ENCODE measurements around the gene OSCAR. TPM values are rescaled to one million over a fixed set of nuclear protein-coding genes. Genes with fewer than 3 reads are reported as not detected.
"Not testable (repeated sequence)": the region's sequence is repeated elsewhere in the genome, so short reads cannot be mapped to it uniquely, and the experiment has no call there.

Gene OSCAR
- total RNA-seq, 1 experiment from 2014 or later, result 0.06 TPM

DNA sequence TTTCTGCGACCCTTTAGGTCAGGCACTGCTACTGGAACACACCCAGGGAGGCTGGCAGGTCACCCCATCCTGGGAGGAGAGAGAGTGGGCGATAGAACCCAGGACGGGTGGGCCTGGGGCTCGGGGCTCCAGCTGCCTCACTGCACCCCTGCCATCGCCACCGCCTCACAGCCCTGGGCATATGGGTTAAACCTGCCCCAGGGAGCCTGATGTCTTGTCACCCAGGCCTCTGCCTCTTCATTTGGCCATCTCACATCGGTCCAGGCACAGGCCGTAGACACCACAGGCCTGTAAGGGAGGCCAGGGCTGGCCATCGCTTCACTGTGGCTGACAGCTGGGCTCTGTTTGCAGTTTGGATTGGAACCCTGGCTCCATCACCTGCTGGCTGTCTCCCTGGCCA is 25.1 kb upstream of the OSCAR start:
- no peak for DNase-seq (ENCODE audit: low spot score)

DNA sequence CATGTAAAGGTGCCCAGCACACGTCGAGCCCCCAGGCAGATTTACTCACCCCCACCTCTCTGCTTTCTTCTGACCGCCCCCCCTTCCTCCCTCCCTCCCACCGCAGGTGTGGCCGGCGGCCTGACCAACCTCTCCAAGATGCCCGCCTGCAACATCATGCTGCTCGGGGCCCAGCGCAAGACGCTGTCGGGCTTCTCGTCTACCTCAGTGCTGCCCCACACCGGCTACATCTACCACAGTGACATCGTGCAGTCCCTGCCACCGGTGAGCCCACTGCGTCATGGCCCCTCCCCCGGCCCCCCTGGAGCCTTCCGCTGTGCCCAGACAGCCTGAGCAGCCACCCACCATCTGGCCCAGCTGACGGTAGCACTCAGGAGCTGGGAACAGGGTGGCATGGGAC is 23.8 kb upstream of the OSCAR start:
- DNase-seq (ENCODE audit: low spot score), result no peak

DNA sequence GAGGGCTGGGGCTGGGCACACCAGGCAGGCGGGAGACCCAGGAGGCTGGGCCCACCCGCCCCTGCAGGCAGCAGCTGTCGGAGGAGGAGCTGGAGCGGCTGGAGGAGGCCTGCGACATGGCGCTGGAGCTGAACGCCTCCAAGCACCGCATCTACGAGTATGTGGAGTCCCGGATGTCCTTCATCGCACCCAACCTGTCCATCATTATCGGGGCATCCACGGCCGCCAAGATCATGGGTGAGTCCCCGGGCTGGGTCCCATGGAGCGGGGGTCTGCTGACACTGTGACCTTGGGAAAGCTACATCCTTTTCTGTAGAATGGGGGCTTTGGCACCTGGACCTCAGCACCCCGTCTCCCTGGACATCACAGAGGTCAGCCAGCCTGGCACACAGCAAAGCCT is 23.1 kb upstream of the OSCAR start:
- DNase-seq (ENCODE audit: low spot score), result no peak

DNA sequence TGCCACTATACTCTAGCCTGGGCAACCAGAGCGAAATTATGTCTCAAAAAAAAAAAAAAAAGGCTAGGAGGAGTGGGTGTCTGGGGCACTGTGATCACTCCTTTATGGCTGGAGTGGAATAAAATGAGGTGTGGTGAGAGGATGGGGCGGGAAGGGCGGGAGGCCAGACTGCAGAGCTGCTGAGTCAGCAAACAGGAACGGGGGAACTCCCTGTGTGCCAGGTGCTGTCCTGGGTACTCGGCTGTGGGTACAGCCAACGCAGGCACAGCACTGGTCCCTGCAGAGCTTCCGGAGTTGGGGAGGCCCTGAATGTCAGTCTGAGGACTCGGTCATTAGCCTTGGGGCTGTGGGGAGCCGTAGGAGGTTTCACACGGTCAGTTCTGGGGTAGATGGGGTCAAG is 20.7 kb upstream of the OSCAR start:
- DNase-seq (ENCODE audit: low spot score), result no peak

DNA sequence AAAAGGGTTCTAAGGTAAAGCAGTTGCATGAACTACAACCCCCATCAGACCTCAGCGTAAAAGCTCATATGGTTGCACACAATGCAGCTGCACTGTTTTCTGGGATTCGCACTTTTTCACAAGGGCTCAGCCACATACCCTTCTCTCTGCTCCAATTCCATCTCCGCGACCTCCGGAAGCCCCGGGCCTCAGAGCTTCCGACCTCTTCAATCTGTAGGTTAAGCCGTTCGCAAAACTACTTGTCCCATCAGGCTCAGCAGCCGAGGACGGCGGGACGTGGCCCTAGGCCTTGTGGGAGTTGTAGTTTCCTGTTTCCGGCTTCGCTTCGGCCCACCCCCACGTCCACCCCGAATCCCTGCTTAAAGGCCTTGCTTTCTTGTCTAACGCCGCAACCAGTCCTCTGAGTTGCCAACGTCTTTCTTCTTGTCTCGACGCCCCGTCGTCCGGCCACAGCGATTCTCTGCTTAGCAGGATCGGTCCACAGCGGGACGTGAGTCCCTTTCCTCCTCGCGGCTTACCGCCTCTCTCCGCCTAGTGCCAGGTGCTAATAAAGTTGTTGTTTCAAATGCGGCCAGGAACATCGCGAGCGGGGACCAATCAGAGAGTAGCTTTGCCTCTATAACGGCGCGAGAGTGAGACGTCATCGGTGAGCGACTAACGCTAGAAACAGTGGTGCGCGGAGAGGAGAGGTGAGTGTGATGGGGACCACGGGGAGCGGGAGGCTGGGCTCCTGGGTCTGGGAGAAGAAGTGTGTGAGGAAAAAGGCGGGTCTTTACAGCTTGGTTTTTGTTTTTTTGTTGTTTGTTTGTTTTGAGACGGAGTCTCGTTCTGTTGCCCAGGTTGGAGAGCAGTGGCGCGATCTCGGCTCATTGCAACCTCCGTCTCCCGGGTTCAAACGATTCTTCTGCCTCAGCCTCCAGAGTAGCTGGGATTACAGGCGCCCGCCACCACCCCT is 14.8 kb upstream of the OSCAR start, which contains the start of the genes PRPF31 and TFPT:
Gene PRPF31 (plus strand): TSS at position 646 of the 955 bp plus-strand sequence. CDS start 2,525 bp downstream, outside the sequence.
Gene TFPT (minus strand): TSS at position 549 of the 955 bp plus-strand sequence. CDS start 388 bp downstream, at position 161.
- peak; percentile 100 for DNase-seq (ENCODE audit: low spot score)

DNA sequence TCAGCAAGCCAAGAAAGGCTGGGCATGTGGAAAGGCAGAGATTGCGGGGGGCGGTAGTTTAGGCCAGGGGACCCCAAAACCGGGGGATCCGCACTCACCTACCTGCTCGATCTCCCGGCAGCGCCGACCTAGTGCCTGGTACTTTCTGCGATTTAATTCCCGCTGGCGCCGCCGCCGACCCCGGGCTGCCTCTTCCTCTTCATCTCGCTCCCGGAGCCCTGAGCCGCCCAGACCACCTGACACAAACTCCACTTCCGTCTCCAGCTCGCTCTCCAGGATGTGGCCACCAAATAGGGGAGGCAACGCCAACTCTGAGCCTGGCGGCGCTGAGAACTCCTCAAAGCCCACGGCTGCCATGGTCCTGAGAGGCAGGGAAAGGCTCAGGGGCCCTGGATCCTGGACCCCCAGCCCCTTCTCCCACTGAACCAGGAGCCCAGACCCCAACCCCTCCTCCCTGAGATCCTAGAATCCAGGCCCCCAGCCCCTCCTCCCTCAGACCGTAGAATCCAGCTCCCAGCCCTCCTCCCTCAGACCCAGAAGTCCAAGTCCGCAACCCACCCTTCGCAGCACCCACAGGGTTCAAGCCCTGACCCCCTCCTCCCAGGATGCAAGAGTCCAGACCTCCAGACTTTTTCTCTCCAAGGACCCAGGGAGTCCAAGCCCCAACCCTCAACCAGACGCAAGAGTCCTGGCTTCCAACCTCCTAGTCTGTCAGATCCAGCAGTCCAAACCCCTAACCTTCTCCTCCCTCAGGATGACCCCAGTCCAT is 13.9 kb upstream of the OSCAR start:
- no peak for DNase-seq (ENCODE audit: low spot score)

DNA sequence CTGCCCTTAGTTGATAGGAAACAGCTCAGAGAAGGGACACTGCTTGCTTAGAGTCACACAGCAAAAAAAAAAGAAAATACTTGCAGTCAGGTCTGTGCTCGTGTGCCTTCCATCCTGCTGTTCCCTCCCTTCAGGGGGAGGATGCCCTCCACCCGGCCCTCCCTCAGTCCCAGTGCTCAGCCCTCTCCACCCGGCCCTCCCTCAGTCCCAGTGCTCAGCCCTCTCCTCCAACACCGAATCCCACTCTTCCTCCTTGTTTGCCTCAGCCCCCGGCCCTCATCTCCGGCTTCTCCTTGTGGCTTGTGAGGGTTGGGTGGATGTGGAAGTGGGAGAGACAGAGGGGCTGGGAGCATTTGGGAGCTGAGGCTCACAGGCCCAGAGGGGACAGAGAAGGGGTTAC is 9.0 kb upstream of the OSCAR start:
- DNase-seq (ENCODE audit: low spot score), result no peak

DNA sequence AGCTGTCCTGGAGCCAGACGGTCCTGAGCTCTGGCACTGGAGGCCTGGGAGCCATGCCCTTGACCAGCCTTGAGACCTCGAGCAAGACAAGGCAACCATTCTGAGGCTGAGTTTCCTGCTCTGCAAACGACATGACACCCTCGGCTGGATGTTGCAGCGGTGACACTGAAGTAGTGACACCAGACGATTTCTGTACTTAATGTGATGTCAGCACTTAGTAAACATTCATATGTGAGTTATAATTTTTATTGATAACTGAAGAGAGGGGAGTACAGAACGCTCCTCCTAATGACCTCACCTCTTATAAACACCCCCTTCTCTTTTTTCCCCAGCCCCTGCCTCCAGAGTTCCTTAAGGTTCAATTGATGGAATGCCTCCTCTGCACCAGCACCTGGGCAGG is 7.9 kb upstream of the OSCAR start:
- no peak for DNase-seq (ENCODE audit: low spot score)

DNA sequence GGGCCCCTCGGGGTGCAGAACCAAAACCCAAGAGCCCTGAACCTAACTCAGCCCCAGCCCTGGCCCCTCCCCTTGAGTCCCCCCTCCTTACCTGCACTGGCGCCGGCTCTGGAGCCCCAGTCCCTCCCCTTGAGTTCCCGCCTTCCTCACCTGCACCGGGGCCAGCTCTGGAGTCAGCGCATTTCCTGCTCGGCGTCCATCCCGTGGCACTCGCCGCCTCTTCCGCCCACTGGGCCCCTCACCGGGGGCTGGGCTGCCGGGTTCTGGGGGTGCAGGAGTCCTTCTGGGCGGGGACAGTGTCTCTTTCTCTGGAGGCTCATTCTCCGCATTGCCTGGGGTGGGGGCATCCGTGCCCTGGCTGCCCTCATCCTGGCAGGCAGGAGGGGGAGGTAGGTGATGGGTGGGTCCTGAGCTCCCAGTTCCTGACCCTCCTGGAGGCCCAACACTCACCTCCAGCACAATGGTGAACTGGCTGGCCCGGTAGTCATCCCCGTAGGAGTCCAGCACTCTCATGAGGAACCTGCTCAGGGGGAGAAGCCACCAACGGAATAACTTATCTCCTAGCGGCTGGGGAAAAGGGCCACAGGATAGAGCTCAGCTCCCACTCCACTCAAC is 7.4 kb upstream of the OSCAR start:
- no peak for DNase-seq (ENCODE audit: low spot score)

DNA sequence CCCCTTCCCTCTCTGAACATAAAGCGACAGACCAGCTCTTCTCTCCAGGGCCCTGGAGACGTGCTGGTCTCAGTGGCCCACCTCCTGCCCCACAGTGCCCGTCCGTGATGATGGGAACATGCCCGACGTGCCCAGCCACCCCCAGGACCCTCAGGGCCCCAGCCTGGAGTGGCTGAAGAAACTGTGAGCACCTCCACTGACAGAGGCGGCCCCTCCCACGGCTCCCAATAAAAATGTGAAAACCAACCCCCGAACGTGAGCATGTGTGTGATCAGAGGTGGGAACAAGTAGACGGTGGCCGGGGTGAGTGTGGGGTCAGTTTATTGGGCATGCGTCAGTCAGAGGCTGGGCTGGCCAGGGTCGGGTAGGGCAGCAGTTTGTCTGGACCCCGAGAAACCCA is 6.1 kb upstream of the OSCAR start:
- no peak for DNase-seq (ENCODE audit: low spot score)

DNA sequence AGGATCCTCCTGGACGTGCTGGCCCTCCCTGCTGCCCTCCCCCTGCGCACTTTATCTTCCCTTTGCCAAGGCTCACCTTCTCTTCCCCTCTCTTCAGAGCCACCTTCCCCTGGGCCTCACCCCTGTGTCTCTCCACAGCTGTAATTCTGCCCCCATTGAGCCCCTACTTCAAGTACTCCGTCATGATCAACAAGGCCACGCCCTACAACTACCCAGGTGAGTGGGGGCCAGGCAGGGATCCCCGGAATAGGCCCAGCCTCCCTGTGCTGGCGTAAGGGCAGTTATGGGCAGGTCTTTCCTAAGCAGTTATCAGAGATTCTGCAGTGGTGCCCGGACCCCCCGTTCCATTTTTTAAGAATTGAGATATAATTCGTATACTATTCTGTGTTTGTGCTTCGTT is 5.2 kb upstream of the OSCAR start:
- DNase-seq (ENCODE audit: low spot score), result no peak

DNA sequence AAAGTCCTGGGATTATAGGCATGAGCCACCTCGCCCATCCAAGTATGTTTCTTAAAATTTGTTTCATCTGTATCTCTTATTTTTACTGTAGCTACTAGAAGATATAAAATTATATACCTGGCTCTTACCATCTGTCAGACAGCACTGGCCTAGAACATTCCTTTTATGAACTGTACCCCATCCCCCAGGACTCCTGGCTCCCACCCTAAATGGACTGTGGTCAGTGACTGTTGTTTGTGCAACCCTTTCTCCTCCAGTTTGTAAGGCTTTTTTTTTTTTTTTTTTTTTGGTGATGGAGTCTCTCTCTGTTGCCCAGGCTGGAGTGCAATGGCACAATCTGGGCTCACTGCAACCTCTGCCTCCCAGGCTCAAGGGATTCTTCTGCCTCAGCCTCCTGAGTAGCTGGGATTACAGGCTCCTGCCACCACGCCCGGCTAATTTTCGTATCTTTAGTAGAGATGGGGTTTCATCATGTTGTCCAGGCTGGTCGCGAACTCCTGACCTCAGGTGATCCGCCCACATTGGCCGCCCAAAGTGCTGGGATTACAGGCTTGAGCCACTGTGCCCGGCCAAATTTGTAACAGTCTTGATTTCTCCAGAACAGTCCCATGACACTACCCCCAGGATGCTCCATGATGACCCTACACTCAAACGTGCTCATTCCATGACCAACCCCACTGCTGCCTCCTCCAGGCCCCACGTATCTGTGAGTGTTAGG is 4.6 kb upstream of the OSCAR start:
- no peak for DNase-seq (ENCODE audit: low spot score)

DNA sequence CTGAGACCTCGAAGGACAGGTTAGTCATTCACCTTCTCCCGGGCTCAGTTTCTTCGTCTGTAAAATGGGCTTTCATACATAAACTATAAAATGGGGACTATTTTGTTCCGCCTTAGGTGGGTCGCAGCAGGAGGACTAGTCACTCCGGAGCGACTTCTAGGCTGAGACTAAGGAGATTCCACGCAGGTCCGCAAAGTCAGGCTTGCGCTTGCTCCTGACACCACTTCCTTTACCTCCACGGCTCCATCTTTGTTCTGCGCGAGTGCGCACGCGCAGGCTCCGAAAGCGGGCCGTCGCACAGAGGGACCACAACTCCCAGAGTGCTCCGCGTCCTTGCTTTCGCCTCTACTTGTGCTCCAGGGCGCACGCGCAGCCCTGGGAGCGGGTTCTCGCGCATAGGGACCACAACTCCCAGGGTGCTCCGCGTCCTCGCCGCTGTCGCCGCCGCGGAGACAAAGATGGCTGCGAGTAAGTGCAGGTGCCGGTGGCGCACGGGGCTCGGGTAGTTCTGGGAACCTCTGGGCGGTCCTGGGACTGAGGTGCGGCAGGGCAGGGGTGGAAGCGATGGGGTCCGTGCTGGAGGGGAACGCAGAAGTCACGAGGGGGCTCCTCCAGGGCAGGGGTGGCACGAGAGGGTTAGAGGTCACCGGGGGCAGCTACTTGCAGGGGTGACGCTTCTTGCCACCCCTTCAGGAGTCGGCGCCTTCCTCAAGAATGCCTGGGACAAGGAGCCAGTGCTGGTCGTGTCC is 2.0 kb upstream of the OSCAR start, which contains the start of gene NDUFA3:
Gene NDUFA3 (plus strand): TSS at position 435 of the 749 bp plus-strand sequence. CDS start 24 bp downstream, at position 459.
- peak; percentile 99 for DNase-seq (ENCODE audit: low spot score)

DNA sequence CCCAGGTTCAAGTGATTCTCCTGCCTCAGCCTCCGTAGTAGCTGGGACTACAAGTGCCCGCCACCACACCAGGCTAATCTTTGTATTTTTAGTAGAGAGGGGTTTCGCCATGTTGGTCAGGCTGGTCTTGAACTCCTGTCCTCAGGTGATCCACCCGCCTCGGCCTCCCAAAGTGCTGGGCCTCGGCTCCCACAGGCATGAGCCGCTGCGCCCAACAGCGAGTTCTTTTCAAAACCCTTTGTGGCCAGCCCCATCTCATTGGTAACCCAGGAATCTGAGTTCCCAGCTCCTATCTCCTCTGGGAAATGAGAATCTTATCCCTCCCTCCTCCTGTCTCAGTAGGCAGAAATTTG is 724 bp downstream of the OSCAR start:
- DNase-seq (ENCODE audit: low spot score), result not testable (repeated sequence)

DNA sequence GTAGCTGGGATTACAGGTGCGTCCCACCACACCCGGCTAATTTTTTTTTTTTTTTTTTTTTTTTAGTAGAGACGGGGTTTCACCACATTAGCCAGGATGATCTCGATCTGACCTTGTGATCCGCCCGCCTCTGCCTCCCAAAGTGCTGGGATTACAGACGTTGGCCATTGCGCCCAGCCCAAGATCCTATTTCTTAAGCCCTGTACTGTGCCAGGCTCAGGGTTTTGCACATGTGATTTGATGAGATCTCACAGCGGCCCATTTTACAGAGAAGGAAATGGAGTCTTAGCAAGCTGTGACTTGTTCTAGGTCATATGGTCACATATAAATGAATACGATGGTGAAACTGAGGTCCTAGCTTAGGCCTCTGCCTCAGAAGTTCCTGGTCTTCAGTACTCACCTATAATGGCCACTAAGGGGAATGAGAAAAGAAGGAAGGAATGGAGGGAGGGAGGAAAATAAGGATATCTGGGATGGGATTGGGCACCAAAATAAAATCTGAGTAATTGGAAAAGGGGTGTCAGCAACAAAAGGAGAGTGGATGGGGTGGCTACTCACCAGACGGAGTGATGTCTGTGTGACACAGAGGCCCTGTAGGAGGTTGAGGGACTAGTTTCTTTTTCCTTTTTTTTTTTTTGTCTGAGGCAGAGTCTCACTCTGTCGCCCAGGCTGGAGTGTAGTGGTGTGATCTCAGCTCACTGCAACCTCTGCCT is 1.3 kb downstream of the OSCAR start:
- no peak for DNase-seq (ENCODE audit: low spot score)

DNA sequence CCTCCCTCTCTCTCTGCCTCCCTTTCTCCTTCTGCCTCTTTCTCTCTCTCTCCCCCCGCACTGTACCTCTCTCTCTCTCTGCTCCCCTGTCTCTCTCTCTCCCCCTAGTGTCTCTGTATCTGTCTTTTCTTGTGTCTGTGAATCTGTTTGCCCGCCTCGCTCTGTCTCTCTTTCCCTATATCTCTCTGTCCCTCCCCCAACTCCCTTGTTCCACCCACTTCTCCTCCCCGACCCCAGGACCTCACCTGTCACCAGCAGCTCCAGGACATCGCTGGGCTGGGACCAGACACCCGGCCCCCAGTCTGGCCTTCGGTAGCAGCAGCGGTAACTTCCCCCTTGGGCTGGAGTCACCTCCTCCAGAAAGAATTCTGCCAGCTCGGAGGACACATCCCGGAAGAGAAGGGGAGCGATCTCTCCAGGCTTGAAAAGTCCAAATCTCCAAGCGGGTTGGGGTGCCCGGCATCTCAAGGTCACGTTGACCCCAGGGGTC is 3.9 kb downstream of the OSCAR start:
- no peak for DNase-seq (ENCODE audit: low spot score)

DNA sequence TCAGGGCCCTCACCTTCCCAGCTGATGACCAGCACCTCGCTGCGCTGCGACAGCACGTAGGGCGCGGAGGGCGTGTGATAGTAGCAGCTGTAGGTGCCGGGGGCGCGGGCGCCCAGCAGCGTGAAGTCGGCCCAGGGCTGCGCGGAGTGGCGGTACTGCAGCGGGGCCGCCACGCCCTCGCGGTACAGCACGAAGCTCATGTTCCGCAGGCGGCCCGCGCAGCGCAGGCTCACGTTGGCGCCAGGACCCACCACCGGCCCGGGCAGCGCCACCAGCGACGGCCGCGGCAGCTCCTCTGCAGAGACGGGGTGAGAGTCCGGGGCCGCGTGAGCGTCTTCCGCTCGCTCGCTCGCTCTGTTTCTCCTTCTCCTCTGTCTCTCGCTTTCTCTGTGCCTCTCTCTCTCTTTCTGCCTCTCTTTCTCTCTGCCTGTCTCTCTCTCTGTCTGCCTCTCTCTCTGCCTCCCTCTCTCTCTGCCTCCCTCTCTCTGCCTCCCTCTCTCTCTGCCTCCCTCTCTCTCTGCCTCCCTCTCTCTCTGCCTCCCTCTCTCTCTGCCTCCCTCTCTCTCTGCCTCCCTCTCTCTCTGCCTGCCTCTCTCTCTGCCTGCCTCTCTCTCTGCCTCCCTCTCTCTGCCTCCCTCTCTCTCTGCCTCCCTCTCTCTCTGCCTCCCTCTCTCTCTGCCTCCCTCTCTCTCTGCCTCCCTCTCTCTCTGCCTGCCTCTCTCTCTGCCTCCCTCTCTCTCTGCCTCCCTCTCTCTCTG is 4.6 kb downstream of the OSCAR start:
- not testable (repeated sequence) for DNase-seq (ENCODE audit: low spot score)

DNA sequence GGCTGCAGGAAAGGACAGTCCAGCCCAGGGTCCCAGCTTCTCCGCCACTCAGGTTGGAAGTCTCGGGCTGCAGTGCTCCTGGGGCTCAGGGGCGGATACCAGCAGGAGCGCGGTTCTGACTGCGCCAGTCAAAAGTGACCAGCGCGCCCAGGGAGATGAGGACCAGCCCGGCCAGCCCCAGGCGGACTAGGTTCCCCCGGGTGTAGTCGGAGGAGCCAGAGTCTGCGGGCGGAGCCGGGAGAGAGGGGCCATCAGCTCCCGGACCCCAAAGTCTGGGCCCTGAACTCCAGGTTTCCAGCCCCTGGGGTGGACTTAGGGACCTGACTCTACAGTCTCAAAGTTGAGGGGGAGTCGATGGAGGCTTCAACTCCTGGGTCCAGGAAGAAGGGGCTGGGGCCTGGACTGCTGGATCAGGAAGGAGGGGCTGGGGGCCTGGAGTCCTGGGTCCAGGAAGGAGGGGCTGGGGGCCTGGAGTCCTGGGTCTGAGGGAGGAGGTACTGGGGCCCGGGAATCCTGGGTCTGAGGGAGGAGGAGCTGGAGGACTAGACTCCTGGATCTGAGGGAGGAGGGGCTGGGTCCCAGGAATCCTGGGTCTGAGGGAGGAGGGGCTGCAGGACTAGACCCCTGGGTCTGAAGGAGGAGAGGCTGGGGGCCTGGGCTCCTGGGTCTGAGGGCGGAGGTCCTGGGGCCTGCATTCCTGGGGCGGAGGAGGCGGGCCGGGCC is 5.3 kb downstream of the OSCAR start:
- no peak for DNase-seq (ENCODE audit: low spot score)

Measured in H4 (cell line).